K562 (cell line): ENCODE data around the gene SMURF1. TPM values are rescaled to one million over a fixed set of nuclear protein-coding genes. Genes with fewer than 3 reads are reported as not detected.

Experiments
- FOXO4 ChIP-seq: fragments of 450-650 bp; formaldehyde crosslinking; IDR thresholded peaks from 2 replicates; pipeline ENCODE4 v1.4.0; 2020; ENCODE audit warnings: mild to moderate bottlenecking, moderate library complexity
- MCM7 ChIP-seq, 2 experiments: fragments of 450-650 bp; IDR thresholded peaks; 2 replicates each; pipeline ENCODE4 v1.6.1; 2016 to 2018
- MGA ChIP-seq: fragments of 450-650 bp; IDR thresholded peaks from 2 replicates; pipeline ENCODE4 v1.6.1; 2016; ENCODE audit warnings: mild to moderate bottlenecking, moderate library complexity
- NONO ChIP-seq, 2 experiments: fragments of 200-400 bp in 1 of 2; fragments of 450-650 bp in 1 of 2; formaldehyde crosslinking in 1 of 2; IDR thresholded peaks; 2 replicates each; pipeline ENCODE4 v1.6.1; 2017; ENCODE audit warnings: low read depth in 2 of 2, mild to moderate bottlenecking in 2 of 2, moderate library complexity in 2 of 2, low read length in 1 of 2
- ZNF512 ChIP-seq: IDR thresholded peaks from 2 replicates; pipeline ENCODE4 v1.6.1; 2016; ENCODE audit warnings: missing genetic modification characterization, missing compliant biosample characterization
- polyA plus RNA-seq, 8 experiments: library from polyadenylated mRNA; depleted of rRNA in 4 of 8; stranded (reverse) in 5 of 8; unstranded in 3 of 8; fragments of >200 nt; fragmentation: Nextera tagmentation in 2 of 8; fragmentation: Illumina TruSeq in 1 of 8; extraction: Ambion mirVana in 2 of 8; extraction: Trizol in 1 of 8; gene quantifications; 2 replicates each; pipeline versions ENCODE4 v1.2.1 to v1.2.3, GENCODE V29; 2011 to 2014; ENCODE audit warnings: inconsistent platforms in 1 of 8, missing spikeins in 1 of 8
- total RNA-seq, 7 experiments: library from RNA; depleted of rRNA in 6 of 7; stranded (reverse); fragments of >200 nt in 6 of 7; fragmentation: Illumina TruSeq in 2 of 7; extraction: Trizol in 2 of 7; gene quantifications; 2 replicates each; pipeline versions ENCODE4 v1.2.1 to v1.2.3, GENCODE V29; 2011 to 2021; ENCODE audit warnings: low replicate concordance in 1 of 7

Gene SMURF1
- total and polyA plus RNA-seq, 9 of the 15 experiments (the other 6 are each of a cell fraction or from before 2014, with no cell fraction given): 1.0 to 20.1 (median 12.6) TPM

GRCh38 chr7:99005776-99006175 is 138.1 kb downstream of the SMURF1 start (continued):
- TF ChIP-seq MGA (no peak), MCM7 (IDR thresholded peaks at IDR 0.05) (no peak), FOXO4 (CRISPR knock-in tag) (no peak), NONO (IDR thresholded peaks at IDR 0.05; ENCODE audit: low read depth in 2 of 2, low read length in 1 of 2) (no peak), ZNF512 (tag) (no peak)
